GM19025 (cell line): ENCODE results near the gene CDKL5.

Experiments
- ATAC-seq: cut with Tn5 transposase; IDR thresholded peaks from one replicate; pipeline ENCODE4 v1.9.1; 2021; ENCODE audit warnings: mild to moderate bottlenecking, low read depth, moderate library complexity; ENCODE audit not compliant: unreplicated experiment

The CDKL5 gene

GRCh38 chrX:18455384-18455783, 30.0 kb downstream of the CDKL5 start:
- no peak for ATAC-seq

DNA sequence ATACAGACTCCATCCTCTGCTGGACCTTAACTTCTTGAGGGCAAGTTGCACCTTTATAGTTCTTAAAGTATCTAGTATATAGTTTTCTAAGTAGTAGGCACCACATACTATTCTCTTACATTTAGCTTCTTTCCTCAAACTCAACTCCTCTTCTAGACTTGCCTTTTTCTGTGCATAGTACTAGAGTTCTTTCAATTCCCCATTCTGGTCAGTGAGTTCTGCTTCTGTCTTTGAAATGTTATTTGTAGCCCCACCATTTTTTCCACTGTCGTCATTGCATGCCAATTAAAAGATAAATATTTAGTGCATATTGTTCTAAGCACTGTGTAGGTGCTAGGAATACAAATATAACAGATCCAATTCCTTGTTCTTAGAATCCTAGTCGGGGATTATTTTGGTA, 31.6 kb downstream of the CDKL5 start:
- no peak for ATAC-seq

- ATAC-seq = no peak
Observed at GRCh38 chrX:18461431-18461830, 36.0 kb downstream of the CDKL5 start.

DNA sequence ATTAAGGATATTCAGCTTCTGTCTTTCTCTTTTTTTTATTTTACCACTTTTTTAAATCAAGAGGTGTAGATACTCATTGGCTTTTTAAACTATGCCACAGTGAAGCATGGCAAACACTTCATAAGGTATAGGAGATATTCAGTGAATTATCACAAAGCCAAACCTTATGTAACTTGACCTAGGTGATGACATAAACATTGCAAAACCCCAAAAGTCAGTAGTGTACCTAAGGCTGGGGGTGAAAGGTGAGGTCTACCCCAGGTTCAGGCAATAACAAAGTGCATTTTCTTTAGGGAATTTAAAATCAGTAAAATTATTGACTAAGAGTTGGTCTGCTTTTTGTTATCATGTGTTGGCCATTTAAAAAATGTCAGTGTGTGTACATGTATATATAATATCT, 39.1 kb downstream of the CDKL5 start:
- no peak for ATAC-seq

- ATAC-seq = no peak
Observed at GRCh38 chrX:18465051-18465450, 39.6 kb downstream of the CDKL5 start.

- ATAC-seq = no peak
Observed at GRCh38 chrX:18468599-18468998, 43.2 kb downstream of the CDKL5 start.

GRCh38 chrX:18471296-18471695, 45.9 kb downstream of the CDKL5 start:
- no peak for ATAC-seq

DNA sequence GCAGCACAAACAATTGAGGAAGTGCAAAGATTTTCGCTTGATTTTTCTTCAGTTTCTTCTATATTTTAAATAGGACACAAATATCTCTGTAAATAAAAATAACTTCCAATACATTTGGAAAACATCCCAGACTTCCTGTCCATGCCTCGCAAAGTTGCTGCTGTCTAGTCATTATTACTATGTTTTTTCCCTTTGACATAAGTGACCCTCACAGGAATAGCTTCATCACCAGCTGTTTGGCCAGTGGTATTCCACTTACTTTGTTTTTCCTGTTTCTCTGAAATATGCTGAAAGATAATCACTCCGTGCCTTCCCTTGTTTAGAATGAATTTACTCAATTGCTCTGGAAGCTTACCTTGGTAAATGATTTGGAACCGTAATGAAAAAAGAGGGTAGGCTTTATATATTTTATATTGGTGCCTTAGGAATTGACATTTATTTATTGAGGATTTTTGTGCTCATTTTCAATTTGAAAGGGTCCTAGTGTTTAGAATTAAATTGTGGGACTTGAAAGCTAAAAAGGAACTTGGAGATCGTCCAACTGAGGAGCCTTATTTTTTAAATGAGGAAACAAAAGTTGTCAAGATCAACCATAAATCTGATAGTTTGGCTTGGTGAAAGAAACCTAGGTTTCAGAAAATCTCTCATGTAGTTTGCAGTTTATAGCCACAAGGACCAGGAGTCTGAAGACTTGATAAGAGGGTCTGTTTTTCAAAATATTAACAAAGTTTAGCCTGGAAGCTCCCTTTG, 65.6 kb downstream of the CDKL5 start:
- no peak for ATAC-seq

GRCh38 chrX:18491587-18492340, 66.4 kb downstream of the CDKL5 start:
- no peak for ATAC-seq

GRCh38 chrX:18534949-18535348, 109.5 kb downstream of the CDKL5 start:
- no peak for ATAC-seq

- no peak for ATAC-seq
Observed at GRCh38 chrX:18537068-18537467, 111.7 kb downstream of the CDKL5 start.

- no peak for ATAC-seq
Observed at GRCh38 chrX:18537524-18537923, 112.1 kb downstream of the CDKL5 start.

DNA sequence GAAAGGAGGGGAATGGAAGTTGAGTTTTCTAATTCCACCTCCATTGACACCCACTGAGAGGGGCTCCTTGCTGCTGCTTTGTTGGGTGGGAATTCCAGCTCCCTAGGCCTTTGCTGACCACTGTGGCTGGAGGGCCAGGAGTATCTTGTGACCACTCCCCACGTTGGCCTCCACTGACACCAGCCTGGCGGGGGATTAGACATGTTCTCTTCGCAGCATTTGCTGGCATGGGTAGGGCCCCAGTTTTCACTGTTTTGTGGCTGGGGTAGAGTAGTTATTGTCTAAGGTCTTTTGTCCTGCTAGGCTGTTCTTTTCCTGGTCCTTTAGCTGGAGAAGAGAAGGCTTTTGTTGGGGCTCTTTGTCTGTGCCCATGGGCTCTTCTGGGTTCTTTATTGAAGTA, 116.7 kb downstream of the CDKL5 start:
- no peak for ATAC-seq

GRCh38 chrX:18542905-18543304, 117.5 kb downstream of the CDKL5 start:
- no peak for ATAC-seq

DNA sequence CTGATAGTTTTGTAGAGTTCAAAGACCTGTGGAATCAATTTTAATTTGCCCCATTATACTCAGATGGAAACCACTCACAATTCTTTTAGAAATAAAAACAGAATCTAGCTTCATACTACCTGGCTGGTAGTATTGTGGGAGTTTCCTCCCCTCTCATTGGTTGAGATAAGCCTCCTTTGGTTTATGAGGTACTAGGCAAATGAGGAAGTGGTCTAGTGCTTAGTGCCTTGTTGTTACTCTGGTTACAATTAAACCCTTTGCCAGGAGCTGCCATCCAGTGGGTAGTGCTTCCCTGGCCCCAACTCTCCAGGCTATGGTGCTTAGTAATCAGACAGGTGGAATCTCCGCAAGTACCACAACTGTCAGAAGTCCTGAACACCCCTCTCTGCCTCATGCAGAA, 118.3 kb downstream of the CDKL5 start:
- ATAC-seq = no peak

GRCh38 chrX:18545771-18546170, 120.4 kb downstream of the CDKL5 start:
- no peak for ATAC-seq

DNA sequence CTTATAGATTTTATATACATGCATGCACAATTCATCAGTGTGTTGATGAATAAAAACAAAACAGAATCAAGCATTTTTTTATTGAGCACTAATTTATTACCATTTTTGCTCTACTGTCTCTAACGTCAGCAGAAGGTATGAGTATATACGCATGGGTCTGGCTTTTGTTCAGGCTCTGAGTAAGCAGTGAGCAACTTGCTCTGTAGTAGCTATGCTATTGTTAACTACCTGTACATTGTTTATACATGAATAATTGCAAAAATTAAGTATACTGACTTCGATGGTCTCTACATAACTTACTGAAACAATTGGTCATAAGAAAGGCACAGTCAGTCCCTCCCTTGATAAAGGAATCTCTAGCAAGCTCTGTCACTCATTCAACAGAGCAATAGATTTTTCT, 123.6 kb downstream of the CDKL5 start:
- no peak for ATAC-seq

- ATAC-seq = no peak
Observed at GRCh38 chrX:18549643-18550042, 124.2 kb downstream of the CDKL5 start.

- no peak for ATAC-seq
Observed at GRCh38 chrX:18557879-18558278, 132.5 kb downstream of the CDKL5 start.

DNA sequence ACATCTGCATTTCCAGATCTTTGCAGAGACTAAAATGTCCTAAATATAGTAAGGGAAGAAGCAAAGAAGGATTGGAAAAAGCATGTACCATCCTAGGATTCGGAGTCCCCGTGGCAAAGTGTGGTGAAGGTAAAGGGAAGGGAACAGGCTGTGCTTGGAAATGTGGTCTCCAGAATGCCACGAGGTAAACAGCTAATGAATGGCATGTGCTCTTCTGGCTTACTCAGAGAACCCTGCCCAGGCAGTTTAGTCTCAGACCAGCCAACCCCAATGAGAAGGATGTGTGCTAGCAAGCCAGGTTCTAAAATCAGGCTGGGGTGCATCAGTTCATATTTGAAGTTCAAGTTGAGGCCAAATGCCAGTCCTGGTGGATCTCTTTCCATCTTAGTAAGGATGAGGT, 133.4 kb downstream of the CDKL5 start:
- ATAC-seq = no peak

- ATAC-seq = no peak
Observed at GRCh38 chrX:18561020-18561419, 135.6 kb downstream of the CDKL5 start.

GRCh38 chrX:18565727-18566126, 140.3 kb downstream of the CDKL5 start:
- ATAC-seq = no peak
